Right lobe of liver (tissue), 4 donors: ENCODE data around the gene ANP32E.

Source experiments
- POLR2A ChIP-seq: fragments of 450-650 bp; IDR thresholded peaks from one replicate; pipeline ENCODE4 v1.6.1; 2017; ENCODE audit warnings: antibody characterized with exemption, mild to moderate bottlenecking
- TF ChIP-seq, protein P1 (sequence below), 4 donors: fragments of 200-600 bp in 3 of 4; fragments of 450-650 bp in 1 of 4; IDR thresholded peaks; one replicate each; pipeline versions ENCODE4 v1.5.1 to v1.8.0; 2016 to 2022; ENCODE audit warnings: antibody characterized with exemption in 4 of 4, mild to moderate bottlenecking in 2 of 4
- donor health status: DM: no; HTN: no; CAD: no.
- donor health status: DM: no; HTN: no; CAD: no.
- donor health status: DM: no; HTN: yes; CAD: no.

- TF ChIP-seq, protein P1, sequence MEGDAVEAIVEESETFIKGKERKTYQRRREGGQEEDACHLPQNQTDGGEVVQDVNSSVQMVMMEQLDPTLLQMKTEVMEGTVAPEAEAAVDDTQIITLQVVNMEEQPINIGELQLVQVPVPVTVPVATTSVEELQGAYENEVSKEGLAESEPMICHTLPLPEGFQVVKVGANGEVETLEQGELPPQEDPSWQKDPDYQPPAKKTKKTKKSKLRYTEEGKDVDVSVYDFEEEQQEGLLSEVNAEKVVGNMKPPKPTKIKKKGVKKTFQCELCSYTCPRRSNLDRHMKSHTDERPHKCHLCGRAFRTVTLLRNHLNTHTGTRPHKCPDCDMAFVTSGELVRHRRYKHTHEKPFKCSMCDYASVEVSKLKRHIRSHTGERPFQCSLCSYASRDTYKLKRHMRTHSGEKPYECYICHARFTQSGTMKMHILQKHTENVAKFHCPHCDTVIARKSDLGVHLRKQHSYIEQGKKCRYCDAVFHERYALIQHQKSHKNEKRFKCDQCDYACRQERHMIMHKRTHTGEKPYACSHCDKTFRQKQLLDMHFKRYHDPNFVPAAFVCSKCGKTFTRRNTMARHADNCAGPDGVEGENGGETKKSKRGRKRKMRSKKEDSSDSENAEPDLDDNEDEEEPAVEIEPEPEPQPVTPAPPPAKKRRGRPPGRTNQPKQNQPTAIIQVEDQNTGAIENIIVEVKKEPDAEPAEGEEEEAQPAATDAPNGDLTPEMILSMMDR (IDR thresholded peaks at IDR 0.05), result peak; percentile 70 to 82 (median 72)
- TF ChIP-seq POLR2A, result no peak
Measured at GRCh38 chr1:150168960-150169601, 66.8 kb downstream of the ANP32E start.
